ENCODE measurements around the gene ARMC9.

The ARMC9 gene

GRCh38 chr2:231185050-231185725, 13.2 kb upstream of the ARMC9 start:
- TF ChIP-seq CTCF (IDR thresholded peaks at IDR 0.05), result no peak

DNA sequence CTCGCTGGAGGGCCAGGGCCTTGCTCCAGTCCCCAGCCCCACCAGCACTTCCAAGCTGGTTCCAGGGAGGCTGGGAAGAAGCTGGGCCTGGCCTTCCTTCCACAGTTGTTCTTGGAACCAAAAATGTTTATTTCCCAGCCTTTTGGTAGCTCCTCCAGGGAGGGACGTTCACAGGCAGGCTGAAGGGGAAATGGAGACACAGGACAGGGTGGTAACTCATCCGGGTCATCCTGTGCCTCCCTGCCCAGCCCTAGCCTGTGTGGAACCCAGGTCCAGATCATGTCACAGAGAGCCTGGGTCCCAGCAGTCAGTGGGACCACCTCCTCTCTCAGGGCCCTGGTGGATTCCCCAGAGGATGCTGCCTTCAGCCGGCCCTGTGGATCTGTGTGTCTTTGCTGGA, 12.5 kb upstream of the ARMC9 start:
- no peak for TF ChIP-seq CTCF (IDR thresholded peaks at IDR 0.05)

DNA sequence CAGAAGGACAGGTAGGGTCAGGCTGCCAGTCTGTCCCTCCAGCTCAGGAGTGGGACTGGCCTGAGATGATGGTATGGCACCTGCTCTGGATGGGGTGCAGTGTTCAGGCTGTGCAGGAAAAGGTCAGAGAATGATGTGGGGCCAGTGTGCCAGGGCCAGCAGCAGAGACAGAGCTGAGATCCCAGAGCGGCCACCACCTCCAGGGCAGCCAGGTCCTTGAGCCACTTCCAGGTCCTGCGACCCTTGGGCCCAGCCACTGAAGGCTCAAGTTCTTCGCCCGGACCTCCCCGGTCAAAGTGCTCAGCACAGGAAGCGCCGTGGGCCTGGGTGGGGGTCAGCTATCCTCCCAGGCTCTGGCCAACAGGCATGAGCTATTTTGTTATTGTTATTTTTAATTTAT, 12.1 kb upstream of the ARMC9 start:
- no peak for TF ChIP-seq CTCF (IDR thresholded peaks at IDR 0.05)

DNA sequence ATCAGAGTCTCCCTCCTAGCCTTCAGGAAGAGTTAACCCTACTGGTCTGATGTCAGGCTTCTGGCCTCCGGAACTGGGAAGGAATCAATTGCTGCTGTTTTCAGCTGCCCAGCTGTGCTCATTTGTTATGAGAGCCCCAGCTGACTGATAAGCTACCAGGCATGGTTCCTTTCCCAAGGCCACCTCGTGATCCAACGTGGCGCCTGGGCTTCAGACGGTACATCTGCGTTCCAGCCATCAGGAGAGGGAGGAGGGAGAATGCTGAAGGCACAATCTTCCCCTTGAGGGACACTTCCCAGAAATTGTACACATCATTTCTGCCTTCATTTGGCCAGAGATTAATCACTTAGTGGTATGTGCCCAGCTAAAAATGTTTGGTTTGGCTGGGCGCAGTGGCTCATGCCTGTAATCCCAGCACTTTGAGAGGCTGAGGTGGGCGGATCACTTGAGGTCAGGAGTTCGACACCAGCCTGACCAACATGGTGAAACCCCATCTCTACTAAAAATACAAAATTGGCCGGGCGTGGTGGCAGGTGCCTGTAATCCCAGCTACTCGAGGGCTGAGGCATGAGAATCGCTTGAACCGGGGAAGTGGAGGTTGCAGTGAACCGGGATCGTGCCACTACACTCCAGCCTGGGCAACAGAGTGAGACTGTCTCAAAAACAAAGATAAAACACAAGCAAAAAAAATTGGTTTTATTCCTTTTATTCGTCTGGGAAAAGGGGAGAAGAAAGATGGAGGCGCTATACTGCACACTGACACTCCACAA, 10.5 kb upstream of the ARMC9 start:
- no peak for TF ChIP-seq CTCF (IDR thresholded peaks at IDR 0.05)

DNA sequence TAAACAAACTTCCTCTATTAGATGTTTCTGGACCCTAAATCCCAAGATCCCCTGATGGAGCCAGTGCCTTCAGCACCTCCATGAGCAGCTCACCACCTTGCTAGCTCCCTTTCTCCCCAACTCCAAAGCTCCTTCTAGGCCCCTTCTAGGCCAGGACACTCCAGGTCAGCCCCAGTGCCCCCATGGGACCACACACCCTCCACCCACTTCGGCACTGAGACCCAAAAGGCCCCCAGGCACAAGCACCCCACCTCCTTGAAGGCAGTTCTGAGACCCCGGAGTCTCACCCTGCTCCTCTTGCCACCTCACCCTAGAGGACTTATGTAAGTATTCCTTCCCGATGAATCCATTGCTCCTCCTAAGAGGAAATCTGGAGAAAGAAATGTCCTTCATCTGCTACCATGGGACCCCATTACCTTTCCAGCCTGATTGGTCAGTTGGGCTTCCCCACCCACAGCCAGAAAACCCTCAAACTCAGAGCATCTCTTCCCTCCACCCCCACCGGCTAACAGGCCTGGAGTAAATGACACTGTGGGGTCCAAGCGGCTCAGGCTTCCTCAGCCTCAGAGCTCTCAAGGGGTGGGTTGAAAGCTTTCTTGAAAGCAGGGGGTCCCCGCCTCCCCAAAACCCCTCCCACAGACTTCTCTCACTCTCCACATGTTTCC, 9.8 kb upstream of the ARMC9 start:
- TF ChIP-seq CTCF (IDR thresholded peaks at IDR 0.05), result no peak

DNA sequence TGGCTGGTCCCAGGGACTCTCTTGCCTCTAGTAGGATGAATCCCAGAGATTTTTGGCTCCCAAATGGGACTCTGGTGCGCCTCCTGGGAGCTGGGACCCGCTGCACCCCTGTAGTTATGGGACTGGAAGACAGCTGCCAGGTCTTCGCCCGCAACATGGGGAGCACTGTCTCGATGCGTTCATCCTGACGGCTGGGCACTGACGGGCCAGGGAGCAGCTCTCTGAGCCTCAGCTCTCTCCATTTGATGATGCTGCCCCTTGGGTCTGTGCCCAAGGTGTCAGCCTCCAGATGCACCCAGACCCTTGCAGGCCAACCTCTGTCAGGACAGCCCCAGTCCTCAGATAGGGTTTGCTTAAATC, 9.3 kb upstream of the ARMC9 start:
- no peak for TF ChIP-seq CTCF (IDR thresholded peaks at IDR 0.05)

DNA sequence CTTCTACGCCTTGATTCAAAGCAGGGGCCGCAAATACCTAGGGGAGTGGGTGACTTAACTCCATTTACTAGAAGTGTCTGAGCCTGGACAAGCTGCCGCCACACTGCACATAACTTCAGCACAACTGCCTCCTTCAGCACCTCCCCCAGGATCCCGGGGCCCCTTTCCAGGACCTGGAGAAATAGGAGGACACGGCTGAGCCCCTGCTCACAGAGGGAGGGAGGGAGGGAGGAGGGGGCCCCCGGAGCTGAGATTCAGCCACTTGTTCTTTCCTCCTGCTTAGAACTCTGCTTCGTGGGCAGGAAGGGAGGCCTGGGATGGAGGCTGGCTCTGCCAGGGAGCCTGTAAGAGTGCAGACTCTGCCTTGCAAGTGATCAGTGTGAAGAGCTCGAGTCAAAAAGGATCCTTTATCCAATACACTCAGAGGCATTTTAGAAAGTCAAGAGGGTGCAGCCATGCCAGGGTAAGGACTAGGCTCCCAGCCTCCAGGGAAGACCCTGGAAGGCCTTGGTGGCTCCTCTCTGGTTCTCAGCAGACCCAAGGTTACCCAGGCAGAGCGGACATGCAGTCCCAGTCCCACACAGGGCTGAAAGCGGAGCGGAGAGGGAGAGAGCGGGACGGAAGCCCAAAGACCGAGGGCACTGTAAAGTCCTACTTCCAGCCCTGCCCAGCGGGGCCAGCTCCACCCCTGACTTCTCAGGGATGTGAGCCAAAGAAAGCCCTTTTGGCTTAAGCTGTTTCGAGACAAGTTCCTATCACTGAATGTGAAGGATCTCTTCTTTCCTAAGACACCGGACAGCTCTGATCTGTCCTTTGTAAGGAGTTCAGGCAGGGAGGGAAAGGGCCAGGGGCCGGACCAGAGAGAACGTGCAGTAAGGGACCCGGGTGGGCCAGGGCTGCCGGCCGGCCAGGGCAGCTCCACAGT, 8.6 kb upstream of the ARMC9 start:
- no peak for TF ChIP-seq CTCF (IDR thresholded peaks at IDR 0.05)
